GM06990 (cell line): ENCODE results near the gene GLO1.

Experiments used
- DNase-seq: peaks from one replicate; pipeline ENCODE4 v3.0.0-alpha.2; 2011; ENCODE audit not compliant: insufficient read length; ENCODE audit errors: extremely low read depth
- H3K27me3 ChIP-seq: replicated peaks from 2 replicates; pipeline ENCODE4 v1.6.0; 2011; ENCODE audit warnings: low read length; ENCODE audit not compliant: control insufficient read depth, insufficient read depth
- H3K36me3 ChIP-seq: 2 replicates; pipeline ENCODE4 v1.5.1; 2011; ENCODE audit warnings: low read length; ENCODE audit not compliant: control insufficient read depth, insufficient read depth
- H3K4me3 ChIP-seq: replicated peaks from 2 replicates; pipeline ENCODE4 v1.5.1; 2011; ENCODE audit warnings: low read depth, mild to moderate bottlenecking, control low read depth, low read length
- TF ChIP-seq, protein P1 (sequence below): IDR thresholded peaks from 2 replicates; pipeline ENCODE4 v1.5.1; 2011; ENCODE audit warnings: low read length, control low read depth, mild to moderate bottlenecking, inconsistent platforms; ENCODE audit not compliant: insufficient read depth, poor library complexity, severe bottlenecking

GLO1 gene

GRCh38 chr6:38648629-38649028 is 54.3 kb downstream of the GLO1 start:
- Histone ChIP-seq H3K27me3 (no peaks in the 10 kb centered on the region), H3K4me3 (no peak overlapping the region), H3K36me3 (no peaks in the 10 kb centered on the region)
- TF ChIP-seq, protein P1, sequence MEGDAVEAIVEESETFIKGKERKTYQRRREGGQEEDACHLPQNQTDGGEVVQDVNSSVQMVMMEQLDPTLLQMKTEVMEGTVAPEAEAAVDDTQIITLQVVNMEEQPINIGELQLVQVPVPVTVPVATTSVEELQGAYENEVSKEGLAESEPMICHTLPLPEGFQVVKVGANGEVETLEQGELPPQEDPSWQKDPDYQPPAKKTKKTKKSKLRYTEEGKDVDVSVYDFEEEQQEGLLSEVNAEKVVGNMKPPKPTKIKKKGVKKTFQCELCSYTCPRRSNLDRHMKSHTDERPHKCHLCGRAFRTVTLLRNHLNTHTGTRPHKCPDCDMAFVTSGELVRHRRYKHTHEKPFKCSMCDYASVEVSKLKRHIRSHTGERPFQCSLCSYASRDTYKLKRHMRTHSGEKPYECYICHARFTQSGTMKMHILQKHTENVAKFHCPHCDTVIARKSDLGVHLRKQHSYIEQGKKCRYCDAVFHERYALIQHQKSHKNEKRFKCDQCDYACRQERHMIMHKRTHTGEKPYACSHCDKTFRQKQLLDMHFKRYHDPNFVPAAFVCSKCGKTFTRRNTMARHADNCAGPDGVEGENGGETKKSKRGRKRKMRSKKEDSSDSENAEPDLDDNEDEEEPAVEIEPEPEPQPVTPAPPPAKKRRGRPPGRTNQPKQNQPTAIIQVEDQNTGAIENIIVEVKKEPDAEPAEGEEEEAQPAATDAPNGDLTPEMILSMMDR = no peak
- no peak for DNase-seq

DNA sequence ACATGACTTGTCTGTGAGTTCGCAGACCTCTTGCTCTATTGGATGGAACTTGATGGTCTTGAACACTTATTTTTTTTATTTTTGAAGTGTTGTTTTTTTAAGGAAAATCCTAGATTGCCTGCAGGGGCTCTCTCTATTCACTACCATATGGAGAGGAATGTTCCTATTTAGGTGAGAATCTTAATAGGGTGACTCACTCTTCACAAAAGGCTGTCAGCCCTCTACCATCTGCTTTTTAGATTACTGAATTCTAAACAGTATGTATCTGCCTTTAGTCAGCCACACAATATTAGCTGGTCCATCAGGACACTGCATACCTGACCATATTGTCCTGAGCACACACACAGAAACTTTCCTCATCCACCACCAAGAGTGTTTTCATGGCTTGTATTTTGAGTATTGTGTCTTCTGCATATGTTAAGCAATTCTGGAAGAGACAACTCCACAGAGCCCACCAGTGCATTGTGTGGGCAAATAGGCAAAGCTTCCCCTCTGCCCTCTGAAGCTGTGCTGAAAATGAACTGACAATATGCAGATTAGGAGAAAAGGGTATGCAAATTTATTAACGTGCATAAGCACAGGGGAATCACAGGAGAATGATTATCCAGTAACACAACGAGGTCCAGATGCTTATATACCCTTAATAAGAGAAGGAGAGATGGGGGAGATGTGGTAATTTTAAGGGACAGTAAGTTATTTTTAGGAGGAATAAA is 56.6 kb downstream of the GLO1 start:
- no peak for DNase-seq
- H3K36me3 ChIP-seq = no peaks in the 10 kb centered on the region
- no peaks in the 10 kb centered on the region for H3K27me3 ChIP-seq
- no peak overlapping the region for H3K4me3 ChIP-seq
- TF ChIP-seq, protein P1 = no peak

DNA sequence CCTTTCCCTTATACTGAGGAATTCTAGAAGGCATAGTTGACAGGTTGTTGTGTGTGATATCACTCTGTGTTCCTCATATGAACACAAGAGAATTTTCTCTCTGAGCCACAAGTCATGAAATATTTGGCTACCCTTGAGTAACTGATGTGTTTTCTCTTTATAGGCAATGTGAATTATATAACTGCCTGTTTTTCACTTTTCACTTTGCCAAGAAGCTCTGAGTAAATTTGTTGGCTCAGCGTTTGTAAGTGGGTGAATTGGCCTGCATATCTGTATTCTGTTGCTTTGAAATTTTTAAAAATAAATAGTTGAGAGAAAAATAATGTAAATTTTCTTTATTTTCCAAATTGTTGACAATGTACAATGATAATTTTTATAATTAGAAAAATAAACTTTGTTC is 58.0 kb downstream of the GLO1 start:
- H3K36me3 ChIP-seq = no peaks in the 10 kb centered on the region
- H3K4me3 ChIP-seq = no peak overlapping the region
- no peak for DNase-seq
- H3K27me3 ChIP-seq = no peaks in the 10 kb centered on the region
- TF ChIP-seq, protein P1 = no peak

GRCh38 chr6:38640216-38640909 is 62.6 kb downstream of the GLO1 start:
- DNase-seq = no peak
- H3K27me3 ChIP-seq = no peaks in the 10 kb centered on the region
- no peaks in the 10 kb centered on the region for H3K36me3 ChIP-seq
- H3K4me3 ChIP-seq = peak overlapping the region; percentile 78
- TF ChIP-seq, protein P1 = no peak

GRCh38 chr6:38639498-38640215 is 63.3 kb downstream of the GLO1 start, which contains the start of gene BTBD9:
Gene BTBD9, minus strand, starts transcription at chr6:38639929.
- TF ChIP-seq, protein P1 = no peak
- DNase-seq = peak; percentile 94
- H3K36me3 ChIP-seq = no peaks in the 10 kb centered on the region
- H3K27me3 ChIP-seq = no peaks in the 10 kb centered on the region
- H3K4me3 ChIP-seq = peak within 1 kb of the TSS; percentile 78
